Transverse colon (tissue), 3 donors: Measurements from ENCODE around the gene GRIN2A.

Experiments
- POLR2A ChIP-seq: fragments of 450-650 bp; IDR thresholded peaks from one replicate; pipeline ENCODE4 v1.6.1; 2016; ENCODE audit warnings: antibody characterized with exemption, mild to moderate bottlenecking, moderate library complexity
- TF ChIP-seq, protein P1 (sequence below), 5 experiments: fragments of 200-600 bp in 3 of 5; fragments of 450-650 bp in 2 of 5; sonication (generic) in 3 of 5; IDR thresholded peaks; 1 replicate in 2 of 5; 2 replicates in 3 of 5; pipeline ENCODE4 v1.5.1; 2016 to 2017; ENCODE audit warnings: antibody characterized with exemption in 5 of 5, inconsistent platforms in 3 of 5, mild to moderate bottlenecking in 2 of 5, moderate library complexity in 1 of 5

- no peak for TF ChIP-seq POLR2A
- TF ChIP-seq, protein P1, sequence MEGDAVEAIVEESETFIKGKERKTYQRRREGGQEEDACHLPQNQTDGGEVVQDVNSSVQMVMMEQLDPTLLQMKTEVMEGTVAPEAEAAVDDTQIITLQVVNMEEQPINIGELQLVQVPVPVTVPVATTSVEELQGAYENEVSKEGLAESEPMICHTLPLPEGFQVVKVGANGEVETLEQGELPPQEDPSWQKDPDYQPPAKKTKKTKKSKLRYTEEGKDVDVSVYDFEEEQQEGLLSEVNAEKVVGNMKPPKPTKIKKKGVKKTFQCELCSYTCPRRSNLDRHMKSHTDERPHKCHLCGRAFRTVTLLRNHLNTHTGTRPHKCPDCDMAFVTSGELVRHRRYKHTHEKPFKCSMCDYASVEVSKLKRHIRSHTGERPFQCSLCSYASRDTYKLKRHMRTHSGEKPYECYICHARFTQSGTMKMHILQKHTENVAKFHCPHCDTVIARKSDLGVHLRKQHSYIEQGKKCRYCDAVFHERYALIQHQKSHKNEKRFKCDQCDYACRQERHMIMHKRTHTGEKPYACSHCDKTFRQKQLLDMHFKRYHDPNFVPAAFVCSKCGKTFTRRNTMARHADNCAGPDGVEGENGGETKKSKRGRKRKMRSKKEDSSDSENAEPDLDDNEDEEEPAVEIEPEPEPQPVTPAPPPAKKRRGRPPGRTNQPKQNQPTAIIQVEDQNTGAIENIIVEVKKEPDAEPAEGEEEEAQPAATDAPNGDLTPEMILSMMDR (IDR thresholded peaks at IDR 0.05), result no peak
These were observed 260.2 kb downstream of the GRIN2A start for GRCh38 chr16:9921997-9922396.
